Stimulated activated memory B cell treated with anti-CD40 and anti-IgM and Interleukin-4, amounts not matched to agents 10 μg/mL and 1 μg/mL and 100 μg/mL, for 72 hours (primary cell): ENCODE measurements around the gene ALKBH6.
A peak's percentile ranks its signal among the peaks of the same experiment; 100 is the strongest.

Source experiments
- ATAC-seq: fragments of 150-1000 bp; cut with Tn5 transposase; 2 replicates; pipeline ENCODE4 v1.10.0; 2021
- H3K27ac Mint-ChIP-seq: one replicate; pipeline ENCODE4 v1.8.0; 2022; ENCODE audit warnings: mild to moderate bottlenecking, mixed read lengths
- H3K27me3 Mint-ChIP-seq: one replicate; pipeline ENCODE4 v1.8.0; 2022; ENCODE audit warnings: mixed read lengths
- H3K36me3 Mint-ChIP-seq: one replicate; pipeline ENCODE4 v1.8.0; 2022; ENCODE audit warnings: mixed read lengths
- H3K4me1 Mint-ChIP-seq: one replicate; pipeline ENCODE4 v1.8.0; 2022; ENCODE audit warnings: mixed read lengths
- H3K4me3 Mint-ChIP-seq: one replicate; pipeline ENCODE4 v1.8.0; 2022; ENCODE audit warnings: mild to moderate bottlenecking, moderate library complexity, mixed read lengths
- H3K9me3 Mint-ChIP-seq: one replicate; pipeline ENCODE4 v1.8.0; 2022; ENCODE audit warnings: mixed read lengths

The ALKBH6 gene

GRCh38 chr19:36014012-36014924 lies at the start of gene ALKBH6:
Gene ALKBH6 (minus strand): TSS chr19:36014213. CDS start chr19:36013397, 816 bp downstream.
- peak within 1 kb of the TSS; percentile 96 for H3K4me3 Mint-ChIP-seq
- H3K27me3 Mint-ChIP-seq = no peaks in the 10 kb centered on the region
- H3K27ac Mint-ChIP-seq = peak within 1 kb of the TSS; percentile 94
- peaks cover 18% of the 10 kb centered on the region for H3K36me3 Mint-ChIP-seq
- no peaks in the 10 kb centered on the region for H3K9me3 Mint-ChIP-seq
- peak; percentile 98 for ATAC-seq
- H3K4me1 Mint-ChIP-seq = peaks cover 43% of the 10 kb centered on the region

GRCh38 chr19:36061367-36061766 lies 47.4 kb upstream of the ALKBH6 start:
- H3K4me3 Mint-ChIP-seq = no peak overlapping the region
- no peak overlapping the region for H3K27ac Mint-ChIP-seq
- no peaks in the 10 kb centered on the region for H3K27me3 Mint-ChIP-seq
- H3K4me1 Mint-ChIP-seq = no peaks in the 10 kb centered on the region
- H3K9me3 Mint-ChIP-seq = no peaks in the 10 kb centered on the region
- no peak for ATAC-seq
- H3K36me3 Mint-ChIP-seq = no peaks in the 10 kb centered on the region

GRCh38 chr19:36060430-36060829 lies 46.4 kb upstream of the ALKBH6 start:
- Mint-ChIP-seq H3K27ac (no peak overlapping the region), H3K27me3 (no peaks in the 10 kb centered on the region), H3K4me3 (no peak overlapping the region), H3K36me3 (no peaks in the 10 kb centered on the region), H3K4me1 (peaks cover 3% of the 10 kb centered on the region), H3K9me3 (no peaks in the 10 kb centered on the region)
- ATAC-seq = peak; percentile 52

GRCh38 chr19:36059180-36059910 lies 45.3 kb upstream of the ALKBH6 start:
- Mint-ChIP-seq H3K27ac (no peak overlapping the region), H3K9me3 (no peaks in the 10 kb centered on the region), H3K4me1 (peaks cover 7% of the 10 kb centered on the region), H3K36me3 (no peaks in the 10 kb centered on the region), H3K4me3 (no peak overlapping the region), H3K27me3 (no peaks in the 10 kb centered on the region)
- no peak for ATAC-seq

GRCh38 chr19:36058481-36059179 lies 44.6 kb upstream of the ALKBH6 start:
- H3K4me1 Mint-ChIP-seq = peaks cover 7% of the 10 kb centered on the region
- no peak overlapping the region for H3K27ac Mint-ChIP-seq
- H3K9me3 Mint-ChIP-seq = no peaks in the 10 kb centered on the region
- no peaks in the 10 kb centered on the region for H3K27me3 Mint-ChIP-seq
- H3K4me3 Mint-ChIP-seq = no peak overlapping the region
- no peak for ATAC-seq
- no peaks in the 10 kb centered on the region for H3K36me3 Mint-ChIP-seq

GRCh38 chr19:36054733-36055686 lies 41.0 kb upstream of the ALKBH6 start, which contains the start of gene WDR62:
Gene WDR62 (plus strand): TSS chr19:36054897. CDS start chr19:36054972, 75 bp downstream.
- peak; percentile 91 for ATAC-seq
- no peaks in the 10 kb centered on the region for H3K27me3 Mint-ChIP-seq
- no peaks in the 10 kb centered on the region for H3K9me3 Mint-ChIP-seq
- H3K4me1 Mint-ChIP-seq = peaks cover 13% of the 10 kb centered on the region
- H3K27ac Mint-ChIP-seq = peak within 1 kb of the TSS; percentile 85
- peak within 1 kb of the TSS; percentile 95 for H3K4me3 Mint-ChIP-seq
- no peaks in the 10 kb centered on the region for H3K36me3 Mint-ChIP-seq

GRCh38 chr19:36054119-36054732 lies 40.2 kb upstream of the ALKBH6 start, which contains the start of gene THAP8:
Gene THAP8 (minus strand): TSS chr19:36054285. CDS start chr19:36054217, 68 bp downstream.
- ATAC-seq = peak; percentile 95
- Mint-ChIP-seq H3K4me3 (peak within 1 kb of the TSS; percentile 95), H3K9me3 (no peaks in the 10 kb centered on the region), H3K27me3 (no peaks in the 10 kb centered on the region), H3K27ac (peak within 1 kb of the TSS; percentile 85), H3K36me3 (no peaks in the 10 kb centered on the region), H3K4me1 (peaks cover 13% of the 10 kb centered on the region)

- no peak for ATAC-seq
- Mint-ChIP-seq H3K4me1 (peaks cover 13% of the 10 kb centered on the region), H3K27ac (no peak overlapping the region), H3K4me3 (no peak overlapping the region), H3K36me3 (no peaks in the 10 kb centered on the region), H3K9me3 (no peaks in the 10 kb centered on the region), H3K27me3 (no peaks in the 10 kb centered on the region)
These were observed 37.6 kb upstream of the ALKBH6 start for GRCh38 chr19:36051637-36052036.

- Mint-ChIP-seq H3K4me1 (peaks cover 13% of the 10 kb centered on the region), H3K4me3 (no peak overlapping the region), H3K9me3 (no peaks in the 10 kb centered on the region), H3K36me3 (peaks cover 2% of the 10 kb centered on the region), H3K27ac (no peak overlapping the region), H3K27me3 (no peaks in the 10 kb centered on the region)
- ATAC-seq = no peak
These were observed 37.2 kb upstream of the ALKBH6 start for GRCh38 chr19:36051236-36051635.

GRCh38 chr19:36049080-36049698 lies 35.2 kb upstream of the ALKBH6 start:
- H3K27me3 Mint-ChIP-seq = no peaks in the 10 kb centered on the region
- peaks cover 6% of the 10 kb centered on the region for H3K4me1 Mint-ChIP-seq
- ATAC-seq = no peak
- H3K36me3 Mint-ChIP-seq = peaks cover 13% of the 10 kb centered on the region
- no peaks in the 10 kb centered on the region for H3K9me3 Mint-ChIP-seq
- no peak overlapping the region for H3K4me3 Mint-ChIP-seq
- H3K27ac Mint-ChIP-seq = no peak overlapping the region

- H3K4me3 Mint-ChIP-seq = no peak overlapping the region
- H3K27me3 Mint-ChIP-seq = no peaks in the 10 kb centered on the region
- peaks cover 13% of the 10 kb centered on the region for H3K36me3 Mint-ChIP-seq
These were observed 33.8 kb upstream of the ALKBH6 start for GRCh38 chr19:36047835-36048234.

GRCh38 chr19:36046443-36047050 lies 32.5 kb upstream of the ALKBH6 start:
- no peak for ATAC-seq

More at GRCh38 chr19:36047835-36048234, 33.8 kb upstream of the ALKBH6 start:
- H3K9me3 Mint-ChIP-seq = no peaks in the 10 kb centered on the region
- peaks cover 6% of the 10 kb centered on the region for H3K4me1 Mint-ChIP-seq
- ATAC-seq = no peak
- H3K27ac Mint-ChIP-seq = no peak overlapping the region

GRCh38 chr19:36043952-36044351 lies 29.9 kb upstream of the ALKBH6 start:
- H3K9me3 Mint-ChIP-seq = no peaks in the 10 kb centered on the region
- H3K36me3 Mint-ChIP-seq = peaks cover 13% of the 10 kb centered on the region
- no peaks in the 10 kb centered on the region for H3K27me3 Mint-ChIP-seq
- no peak overlapping the region for H3K4me3 Mint-ChIP-seq
- no peak for ATAC-seq
- no peak overlapping the region for H3K27ac Mint-ChIP-seq
- no peaks in the 10 kb centered on the region for H3K4me1 Mint-ChIP-seq

More at GRCh38 chr19:36046443-36047050, 32.5 kb upstream of the ALKBH6 start:
- Mint-ChIP-seq H3K27me3 (no peaks in the 10 kb centered on the region), H3K4me1 (peaks cover 6% of the 10 kb centered on the region), H3K9me3 (no peaks in the 10 kb centered on the region), H3K36me3 (peaks cover 13% of the 10 kb centered on the region), H3K27ac (no peak overlapping the region), H3K4me3 (no peak overlapping the region)
